Measurements from ENCODE around the gene GTF2H2. TPM values are rescaled to one million over a fixed set of nuclear protein-coding genes. Genes with fewer than 3 reads are reported as not detected.

GTF2H2 gene
- total RNA-seq, 2 experiments from 2014 or later, result 52.4 to 55.0 TPM

Other genes starting within 250 kb of the GTF2H2 start
- gene SERF1A, start 167.0 kb downstream of the GTF2H2 start, total RNA-seq, result 10 to 100 TPM; 11.1 to 16.3 TPM
- gene SMN1, start 142.6 kb downstream of the GTF2H2 start, total RNA-seq, result 100 to 1,000 TPM in 1 of 2 experiments, 10 to 100 TPM in 1; 98.3 to 116 TPM
- 1 to 10 TPM; 6.5 to 6.9 TPM for gene NAIP, start 42.3 kb downstream of the GTF2H2 start, total RNA-seq